ENCODE data around the gene LDLRAD3. TPM values are rescaled to one million over a fixed set of nuclear protein-coding genes. Genes with fewer than 3 reads are reported as not detected.

The LDLRAD3 gene
- total RNA-seq, 1 experiment from 2014 or later = 19.0 TPM

GRCh38 chr11:36118084-36118483, 174.2 kb downstream of the LDLRAD3 start:
- RAD21 ChIA-PET (ENCODE audit: low non-redundant PET in 1 of 2, low total read pairs in 2 of 2, uncharacterized antibody in 2 of 2, unreplicated experiment in 2 of 2) = no interaction called here
- BruUV-seq (replicated peaks) = no TSS peak

GRCh38 chr11:36119300-36119699, 175.4 kb downstream of the LDLRAD3 start:
- Histone ChIP-seq H3K9ac (ENCODE audit: low read length) (no peak overlapping the region), H4K20me1 (ENCODE audit: insufficient read depth) (no peaks in the 10 kb centered on the region), H3K4me2 (ENCODE audit: low read length) (no peak overlapping the region), H3K4me3 (replicated peaks in 1 of 2; ENCODE audit: low read depth in 1 of 2, low read length in 2 of 2) (no peak overlapping the region), H3K9me2 (ENCODE audit: insufficient read depth) (no peaks in the 10 kb centered on the region), H3K36me3 (ENCODE audit: control insufficient read depth in 1 of 2, insufficient read depth in 2 of 2, low read length in 2 of 2) (no peaks in the 10 kb centered on the region), H3K4me1 (ENCODE audit: control insufficient read depth in 1 of 2, insufficient read depth in 2 of 2, low read length in 2 of 2) (peaks cover 8 to 12% of the 10 kb centered on the region in 2 experiments; a peak in 2 of 4 replicates), H3K27me3 (ENCODE audit: insufficient read depth, low read length) (no peaks in the 10 kb centered on the region), H3K9me3 (ENCODE audit: control insufficient read depth in 1 of 2, insufficient read depth in 1 of 2, low read depth in 1 of 2, low read length in 2 of 2) (no peaks in the 10 kb centered on the region), H3K79me2 (ENCODE audit: insufficient read depth, low read length) (no peaks in the 10 kb centered on the region), H3K27ac (ENCODE audit: low read depth, low read length) (no peak overlapping the region), H2AFZ (ENCODE audit: low read depth, low read length, poor library complexity, severe bottlenecking) (no peak overlapping the region)
- DNase-seq (ENCODE audit: low read depth, low spot score) = no peak
- intact Hi-C loops (cut with micrococcal nuclease) = no loop called here
- CTCF ChIA-PET = no interaction called here
- no TSS peak for BruUV-seq (replicated peaks)
- RAD21 ChIA-PET (ENCODE audit: low non-redundant PET in 1 of 2, low total read pairs in 2 of 2, uncharacterized antibody in 2 of 2, unreplicated experiment in 2 of 2) = no interaction called here
- no peak for ATAC-seq
- POLR2A ChIA-PET = no interaction called here
- TF ChIP-seq, protein P1, sequence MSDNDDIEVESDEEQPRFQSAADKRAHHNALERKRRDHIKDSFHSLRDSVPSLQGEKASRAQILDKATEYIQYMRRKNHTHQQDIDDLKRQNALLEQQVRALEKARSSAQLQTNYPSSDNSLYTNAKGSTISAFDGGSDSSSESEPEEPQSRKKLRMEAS (IDR thresholded peaks at IDR 0.05) = no peak
- TF ChIP-seq POLR2A (IDR thresholded peaks at IDR 0.05; ENCODE audit: borderline replicate concordance, extremely low read depth, insufficient read depth, insufficient read length) = no peak
- no peak for TF ChIP-seq POLR2AphosphoS5 (IDR thresholded peaks at IDR 0.05; ENCODE audit: low read depth, low read length)
- no peak for TF ChIP-seq EZH2phosphoT487 (IDR thresholded peaks at IDR 0.05; ENCODE audit: borderline replicate concordance)
- TF ChIP-seq EZH2 (IDR thresholded peaks at IDR 0.05) = no peak
- no peak for TF ChIP-seq SIN3A (IDR thresholded peaks at IDR 0.05; ENCODE audit: low read depth)
- TF ChIP-seq, protein P2, sequence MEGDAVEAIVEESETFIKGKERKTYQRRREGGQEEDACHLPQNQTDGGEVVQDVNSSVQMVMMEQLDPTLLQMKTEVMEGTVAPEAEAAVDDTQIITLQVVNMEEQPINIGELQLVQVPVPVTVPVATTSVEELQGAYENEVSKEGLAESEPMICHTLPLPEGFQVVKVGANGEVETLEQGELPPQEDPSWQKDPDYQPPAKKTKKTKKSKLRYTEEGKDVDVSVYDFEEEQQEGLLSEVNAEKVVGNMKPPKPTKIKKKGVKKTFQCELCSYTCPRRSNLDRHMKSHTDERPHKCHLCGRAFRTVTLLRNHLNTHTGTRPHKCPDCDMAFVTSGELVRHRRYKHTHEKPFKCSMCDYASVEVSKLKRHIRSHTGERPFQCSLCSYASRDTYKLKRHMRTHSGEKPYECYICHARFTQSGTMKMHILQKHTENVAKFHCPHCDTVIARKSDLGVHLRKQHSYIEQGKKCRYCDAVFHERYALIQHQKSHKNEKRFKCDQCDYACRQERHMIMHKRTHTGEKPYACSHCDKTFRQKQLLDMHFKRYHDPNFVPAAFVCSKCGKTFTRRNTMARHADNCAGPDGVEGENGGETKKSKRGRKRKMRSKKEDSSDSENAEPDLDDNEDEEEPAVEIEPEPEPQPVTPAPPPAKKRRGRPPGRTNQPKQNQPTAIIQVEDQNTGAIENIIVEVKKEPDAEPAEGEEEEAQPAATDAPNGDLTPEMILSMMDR (IDR thresholded peaks at IDR 0.05 in 2 of 3, conservative IDR thresholded peaks at IDR 0.05 in 1 of 3; ENCODE audit: borderline replicate concordance in 1 of 3, insufficient read depth in 1 of 3, low read depth in 2 of 3, low read length in 2 of 3) = no peak
- no peak for TF ChIP-seq ZNF274 (IDR thresholded peaks at IDR 0.05; ENCODE audit: low read depth, low read length)
- no peak for TF ChIP-seq ELF1 (IDR thresholded peaks at IDR 0.05; ENCODE audit: borderline replicate concordance, low read depth)

More at GRCh38 chr11:36118084-36118483, 174.2 kb downstream of the LDLRAD3 start:
- ChIA-PET CTCF (no interaction called here), POLR2A (no interaction called here)
- H3K36me3 ChIP-seq (ENCODE audit: control insufficient read depth in 1 of 2, insufficient read depth in 2 of 2, low read length in 2 of 2) = no peaks in the 10 kb centered on the region
- DNase-seq (ENCODE audit: low read depth, low spot score) (no peak), ATAC-seq (no peak)
- H3K27me3 ChIP-seq (ENCODE audit: insufficient read depth, low read length) = no peaks in the 10 kb centered on the region
- no peak overlapping the region for H3K27ac ChIP-seq (ENCODE audit: low read depth, low read length)
- H3K9ac ChIP-seq (ENCODE audit: low read length) = no peak overlapping the region
- H2AFZ ChIP-seq (ENCODE audit: low read depth, low read length, poor library complexity, severe bottlenecking) = no peak overlapping the region
- no peak overlapping the region for H3K4me3 ChIP-seq (replicated peaks in 1 of 2; ENCODE audit: low read depth in 1 of 2, low read length in 2 of 2)
- H3K4me2 ChIP-seq (ENCODE audit: low read length) = no peak overlapping the region
- H3K4me1 ChIP-seq (ENCODE audit: control insufficient read depth in 1 of 2, insufficient read depth in 2 of 2, low read length in 2 of 2) = peaks cover 3 to 7% of the 10 kb centered on the region in 2 experiments; a peak in 2 of 4 replicates
- no peaks in the 10 kb centered on the region for H3K9me2 ChIP-seq (ENCODE audit: insufficient read depth)
- no peak for TF ChIP-seq SP1 (IDR thresholded peaks at IDR 0.05; ENCODE audit: low read depth)
- TF ChIP-seq, protein P2 (IDR thresholded peaks at IDR 0.05 in 2 of 3, conservative IDR thresholded peaks at IDR 0.05 in 1 of 3; ENCODE audit: borderline replicate concordance in 1 of 3, insufficient read depth in 1 of 3, low read depth in 2 of 3, low read length in 2 of 3) = no peak
- H4K20me1 ChIP-seq (ENCODE audit: insufficient read depth) = no peaks in the 10 kb centered on the region
- intact Hi-C loops (cut with micrococcal nuclease) = no loop called here
- no peaks in the 10 kb centered on the region for H3K79me2 ChIP-seq (ENCODE audit: insufficient read depth, low read length)
- peaks cover 0 to 5% of the 10 kb centered on the region in 2 experiments; a peak in 1 of 4 replicates for H3K9me3 ChIP-seq (ENCODE audit: control insufficient read depth in 1 of 2, insufficient read depth in 1 of 2, low read depth in 1 of 2, low read length in 2 of 2)
